ENCODE results near the gene TSPO2.

Gene TSPO2

DNA sequence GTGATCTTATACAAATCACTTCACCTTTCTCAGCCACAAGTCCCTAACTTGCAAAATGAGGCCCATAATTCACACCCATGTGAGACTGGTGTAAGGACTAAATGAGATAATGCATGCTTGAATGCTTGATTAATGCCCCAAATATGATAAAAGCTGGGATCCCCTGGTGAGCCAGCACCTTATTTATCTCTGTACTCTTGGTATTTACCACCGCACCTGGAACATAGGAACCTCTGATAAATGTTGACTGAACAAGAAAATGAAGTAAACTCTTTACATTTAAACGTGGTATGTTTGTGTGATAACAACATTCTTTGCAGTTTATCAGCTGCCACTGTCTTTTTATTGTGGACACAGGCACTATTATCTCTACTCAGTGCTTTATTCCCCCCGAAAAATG, 8.3 kb downstream of the TSPO2 start:
- no peak for DNase-seq (ENCODE audit: low read depth in 2 of 2)

DNA sequence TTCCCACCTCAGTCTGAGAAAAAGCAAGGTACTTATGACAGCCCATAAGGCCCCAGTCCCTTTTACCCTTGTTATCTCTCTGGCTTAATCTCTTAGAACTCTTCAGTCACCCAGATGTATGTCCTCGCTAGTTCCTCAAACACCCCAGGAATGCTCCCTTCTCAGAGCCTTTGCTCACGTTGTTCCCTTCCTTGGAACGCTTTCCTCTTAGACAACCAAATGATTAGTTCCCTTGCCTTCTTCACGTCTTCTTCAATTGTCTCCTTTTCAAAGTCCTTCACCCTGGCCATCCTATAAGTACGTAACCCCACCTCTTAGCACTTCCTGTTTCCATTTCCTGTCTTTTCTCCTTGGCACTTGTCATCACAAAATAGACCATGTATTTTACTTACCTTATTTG, 9.6 kb downstream of the TSPO2 start:
- DNase-seq (ENCODE audit: low read depth in 2 of 2), result no peak

DNA sequence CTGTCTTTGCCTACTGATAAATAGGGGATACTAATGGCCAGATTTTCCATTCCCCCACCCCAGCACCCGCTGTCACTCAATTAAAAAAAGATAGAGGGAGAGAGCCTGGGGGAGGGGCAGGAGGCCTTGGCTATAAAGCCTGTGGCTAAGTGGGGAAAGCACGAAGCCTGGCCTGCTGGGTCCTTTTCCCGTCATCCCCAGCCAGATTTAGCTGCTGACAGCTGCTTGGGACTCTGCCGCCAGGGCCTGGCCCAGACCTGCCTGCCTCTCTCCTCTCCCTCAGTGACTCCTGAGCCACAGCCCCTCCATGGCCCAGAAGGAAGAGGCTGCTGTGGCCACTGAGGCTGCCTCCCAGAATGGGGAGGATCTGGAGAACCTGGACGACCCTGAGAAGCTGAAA, 10.8 kb downstream of the TSPO2 start, which contains the start of gene APOBEC2:
TSS of gene APOBEC2 (plus strand) at position 162 of the 400 bp plus-strand sequence. CDS start at position 308, 146 bp downstream.
- DNase-seq (ENCODE audit: low read depth in 2 of 2), result no peak

DNA sequence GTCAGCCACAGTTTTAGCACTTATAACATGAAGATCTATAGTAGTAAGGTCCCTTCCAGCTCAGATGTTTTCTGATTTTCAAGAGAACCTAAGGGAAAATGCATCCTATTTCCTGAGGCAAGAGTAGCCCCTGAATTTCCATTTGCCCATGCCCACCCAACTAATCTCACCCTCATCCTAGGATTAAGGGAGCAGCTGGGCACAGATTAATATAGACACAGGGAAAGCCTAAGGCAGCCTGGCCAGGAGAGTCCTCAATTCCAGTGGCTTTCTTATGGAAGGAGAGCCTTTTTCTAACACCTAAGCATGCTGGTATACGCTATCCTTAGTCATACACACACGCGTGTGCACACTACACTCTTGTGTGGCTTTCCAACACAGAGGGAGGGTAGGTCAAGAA, 12.2 kb downstream of the TSPO2 start:
- no peak for DNase-seq (ENCODE audit: low read depth in 2 of 2)

DNA sequence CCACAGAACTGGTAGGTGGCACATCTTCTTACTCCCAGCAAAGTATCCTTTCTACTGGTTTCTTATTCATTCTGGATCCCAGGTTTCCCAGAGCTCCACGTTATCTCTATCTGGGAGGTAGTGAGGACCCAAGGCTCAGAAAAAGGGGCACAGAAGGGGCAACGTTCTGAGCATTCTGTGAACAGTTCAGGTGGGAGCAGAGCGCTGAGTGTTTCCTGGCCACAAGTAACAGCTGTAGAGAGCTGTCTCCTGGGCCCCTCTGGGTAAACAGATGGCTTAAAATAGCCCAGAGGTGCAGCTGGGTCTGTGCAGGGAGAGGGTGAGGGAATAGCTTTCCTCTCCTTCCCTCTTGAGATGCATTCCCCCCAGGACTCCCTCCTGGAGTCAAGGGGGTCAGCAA, 12.9 kb downstream of the TSPO2 start:
- DNase-seq (ENCODE audit: low read depth in 2 of 2), result no peak

DNA sequence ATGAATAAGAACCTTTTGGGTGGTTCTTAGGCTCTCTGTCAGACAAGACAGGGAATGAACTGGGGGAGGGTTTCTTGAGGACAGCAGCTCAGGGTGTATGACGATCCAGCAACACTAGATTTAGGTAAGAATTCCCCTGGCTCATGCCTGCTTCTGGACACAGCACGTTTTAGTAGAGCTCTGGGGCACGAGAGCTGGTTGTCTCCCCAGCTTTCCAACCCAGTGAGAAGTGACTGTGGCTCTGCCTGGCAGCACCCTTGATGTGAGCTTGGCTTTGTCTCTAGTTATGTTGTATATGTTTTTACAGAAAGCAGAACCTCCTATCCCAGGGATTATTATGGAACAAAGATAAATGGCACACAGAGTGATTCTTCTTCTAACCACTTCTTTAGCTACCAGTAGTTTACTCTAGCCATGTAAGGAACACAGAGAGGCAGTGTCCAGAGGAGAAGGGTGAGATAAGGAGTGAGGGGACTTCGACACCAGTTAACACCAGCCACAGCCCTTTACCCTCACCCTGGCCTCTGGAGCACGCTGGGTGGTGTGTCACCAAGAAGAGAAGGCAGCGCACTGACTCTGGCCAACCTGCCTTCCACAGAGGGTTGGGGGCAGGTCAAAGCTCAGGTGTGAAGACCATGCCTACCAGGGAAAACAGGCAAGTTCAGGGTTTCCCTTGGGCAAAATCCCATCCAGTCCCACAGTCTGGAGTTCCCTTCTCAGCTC, 14.7 kb downstream of the TSPO2 start:
- DNase-seq (ENCODE audit: low read depth in 2 of 2), result no peak

DNA sequence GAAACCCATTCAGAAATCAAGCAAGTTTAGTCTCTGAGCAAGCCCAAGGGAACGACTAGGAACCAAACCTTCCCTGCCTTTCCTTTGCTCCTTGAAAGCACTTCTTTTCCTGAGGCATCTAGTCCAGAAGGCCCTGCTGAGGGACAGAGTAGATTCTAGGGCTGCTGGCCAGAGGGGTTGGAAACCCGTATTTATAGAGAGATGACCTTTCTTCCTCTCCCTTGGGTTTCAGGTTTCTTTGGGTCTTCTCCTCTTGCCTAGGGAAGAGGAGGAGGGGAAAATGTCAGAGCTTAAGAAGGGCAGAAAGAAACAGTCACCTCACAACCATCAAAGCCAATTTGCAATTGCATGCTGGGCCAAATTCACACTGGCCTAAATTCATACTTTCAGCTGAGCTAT, 16.5 kb downstream of the TSPO2 start:
- no peak for DNase-seq (ENCODE audit: low read depth in 2 of 2)

DNA sequence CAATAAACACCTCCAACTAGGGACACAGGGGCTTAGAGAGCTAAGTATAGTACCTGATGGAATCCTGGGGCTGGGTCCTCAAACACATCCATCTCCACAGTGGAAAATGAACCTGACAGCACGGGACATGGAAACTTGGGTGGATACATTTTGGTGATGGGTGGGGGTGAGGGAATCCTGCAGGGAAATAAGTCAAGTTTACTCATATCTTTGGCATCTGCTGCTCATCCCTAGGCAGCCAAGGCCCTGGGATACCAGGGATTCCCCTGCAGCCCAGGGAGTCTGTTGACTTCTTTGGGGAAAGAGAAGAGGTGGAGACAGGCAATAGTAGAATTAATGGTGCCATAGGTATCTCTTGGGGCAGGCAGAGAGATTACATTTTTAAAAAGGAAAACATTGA, 17.3 kb downstream of the TSPO2 start:
- no peak for DNase-seq (ENCODE audit: low read depth in 2 of 2)

DNA sequence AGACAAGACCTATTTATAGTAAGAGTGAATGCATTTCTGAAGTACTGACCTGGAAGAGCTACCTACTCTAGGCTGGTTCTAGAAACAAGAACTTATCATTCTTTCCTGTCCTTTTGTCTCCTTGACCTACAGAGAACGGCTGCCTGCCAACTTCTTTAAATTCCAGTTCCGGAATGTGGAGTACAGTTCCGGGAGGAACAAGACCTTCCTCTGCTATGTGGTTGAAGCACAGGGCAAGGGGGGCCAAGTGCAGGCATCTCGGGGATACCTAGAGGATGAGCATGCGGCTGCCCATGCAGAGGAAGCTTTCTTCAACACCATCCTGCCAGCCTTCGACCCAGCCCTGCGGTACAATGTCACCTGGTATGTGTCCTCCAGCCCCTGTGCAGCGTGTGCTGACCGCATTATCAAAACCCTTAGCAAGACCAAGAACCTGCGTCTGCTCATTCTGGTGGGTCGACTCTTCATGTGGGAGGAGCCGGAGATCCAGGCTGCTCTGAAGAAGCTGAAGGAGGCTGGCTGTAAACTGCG, 19.0 kb downstream of the TSPO2 start:
- no peak for DNase-seq (ENCODE audit: low read depth in 2 of 2)

DNA sequence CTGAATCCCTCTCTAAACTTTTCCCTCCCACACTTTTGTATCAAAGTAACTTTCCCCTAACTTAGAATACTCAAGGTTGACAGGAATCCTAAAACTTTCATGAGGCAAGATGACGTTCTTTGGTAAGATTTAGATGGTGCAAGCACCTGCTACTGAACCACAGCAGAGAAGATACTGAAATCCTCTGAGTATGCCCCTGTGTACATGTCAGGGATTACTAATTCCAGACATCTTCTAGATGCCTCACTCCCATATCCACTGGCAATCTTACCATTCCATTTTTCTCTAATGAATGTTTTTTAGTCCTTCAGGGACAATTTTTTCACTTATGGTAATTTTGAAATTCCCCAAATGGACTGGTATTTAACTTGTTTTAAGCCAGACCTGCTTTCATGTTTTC, 19.8 kb downstream of the TSPO2 start:
- DNase-seq (ENCODE audit: low read depth in 2 of 2), result no peak

DNA sequence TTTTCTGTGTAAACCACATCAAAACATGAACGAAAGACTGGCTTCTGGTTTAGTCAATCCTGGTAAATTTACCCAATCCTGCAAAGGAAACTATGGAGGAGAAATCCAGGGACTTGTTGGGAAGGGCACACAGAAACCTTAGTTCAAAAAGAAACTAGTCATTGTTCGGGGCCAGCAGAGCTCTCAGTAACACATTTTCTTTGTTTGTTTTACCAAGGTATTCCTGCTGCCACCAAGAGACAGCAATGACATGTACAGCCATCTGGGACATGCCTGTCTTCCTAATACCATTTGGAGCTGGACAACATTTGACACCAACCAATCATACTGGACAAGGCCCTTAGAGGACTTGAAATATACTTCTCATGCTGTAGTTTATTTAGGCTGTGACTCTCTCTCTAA, 21.6 kb downstream of the TSPO2 start:
- no peak for DNase-seq (ENCODE audit: low read depth in 2 of 2)

DNA sequence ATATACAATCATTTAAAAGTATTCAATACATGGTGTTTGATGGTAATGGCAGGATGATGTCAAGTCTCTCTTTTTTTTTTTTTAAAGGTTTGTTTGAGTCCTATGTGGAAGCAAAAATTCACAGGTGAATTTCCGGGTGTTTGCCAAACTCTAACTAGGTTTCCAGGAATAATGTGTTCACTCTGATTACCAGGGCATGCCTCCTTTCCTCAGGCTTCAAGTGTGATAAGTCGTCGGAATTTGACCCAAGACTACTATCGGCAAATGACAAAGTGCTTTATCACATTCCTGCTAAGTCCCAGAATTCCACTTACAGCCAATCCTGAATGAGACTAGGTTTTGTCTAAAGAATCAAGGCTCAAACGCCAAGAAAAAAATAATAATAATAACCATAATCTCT, 22.6 kb downstream of the TSPO2 start:
- no peak for DNase-seq (ENCODE audit: low read depth in 2 of 2)

DNA sequence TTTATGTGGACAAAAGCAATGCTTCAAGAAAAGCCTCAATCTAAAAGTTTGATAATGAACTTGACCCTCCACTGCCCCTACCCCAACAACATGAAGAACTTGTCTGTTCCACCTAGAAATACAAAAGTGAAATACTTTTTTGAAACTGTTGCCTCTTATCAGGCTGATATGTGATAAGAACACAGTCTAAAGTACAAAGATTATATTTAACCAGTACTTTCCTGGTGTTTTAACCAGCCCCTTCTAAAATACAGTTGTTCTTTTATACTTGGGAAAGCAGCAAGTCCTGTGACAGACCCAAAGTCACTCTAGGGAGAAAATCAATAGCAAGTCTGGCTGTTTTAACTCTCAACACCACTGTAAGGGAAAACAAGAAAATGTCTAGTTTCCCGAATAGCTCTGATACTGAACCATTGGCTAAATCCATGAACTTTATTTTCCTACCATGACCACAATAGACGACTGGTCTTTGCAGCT, 23.3 kb downstream of the TSPO2 start:
- no peak for DNase-seq (ENCODE audit: low read depth in 2 of 2)

DNA sequence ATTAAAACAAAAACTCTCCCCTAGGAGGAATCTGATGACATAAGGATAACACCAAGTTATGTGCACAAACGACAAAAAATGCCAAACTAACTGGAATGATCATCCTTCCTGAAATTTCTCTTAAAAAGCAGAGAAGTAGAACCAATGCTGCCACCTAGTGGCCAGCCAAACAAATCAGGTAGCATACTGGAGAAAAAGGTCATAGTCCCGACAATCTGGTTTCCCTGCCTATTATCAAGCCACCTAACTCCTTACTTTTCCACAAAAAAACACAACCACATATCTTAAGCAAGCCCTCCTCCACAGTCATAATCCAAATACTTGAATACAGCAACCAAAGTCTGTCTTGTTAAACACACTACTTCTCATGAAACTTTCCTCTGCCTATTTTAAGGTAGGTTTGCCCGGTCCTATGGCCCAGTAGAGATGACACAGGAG, 24.6 kb downstream of the TSPO2 start:
- peak; percentile 49 to 59 for DNase-seq (ENCODE audit: low read depth in 2 of 2)

DNA sequence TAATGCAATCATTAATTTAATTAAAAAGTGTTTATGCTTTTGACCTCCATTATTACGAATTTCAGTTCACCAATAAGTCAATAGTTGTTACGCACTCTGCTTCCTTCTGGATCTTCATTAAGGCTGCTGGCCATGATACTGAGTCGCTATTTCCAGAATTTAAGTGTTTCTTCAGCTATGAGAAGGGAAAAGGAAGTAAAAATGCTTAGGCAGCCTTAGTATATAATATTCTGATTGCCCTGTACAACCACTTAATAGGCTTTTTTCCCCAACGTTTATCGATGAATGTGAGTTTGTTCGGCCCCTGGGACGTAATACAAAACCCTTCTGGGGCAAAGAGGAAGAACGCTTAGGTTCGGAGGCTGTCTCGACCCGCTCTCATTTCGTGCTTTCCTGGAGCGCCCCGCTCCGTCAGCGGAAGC, 29.2 kb downstream of the TSPO2 start:
- no peak for DNase-seq (ENCODE audit: low read depth in 2 of 2)

DNA sequence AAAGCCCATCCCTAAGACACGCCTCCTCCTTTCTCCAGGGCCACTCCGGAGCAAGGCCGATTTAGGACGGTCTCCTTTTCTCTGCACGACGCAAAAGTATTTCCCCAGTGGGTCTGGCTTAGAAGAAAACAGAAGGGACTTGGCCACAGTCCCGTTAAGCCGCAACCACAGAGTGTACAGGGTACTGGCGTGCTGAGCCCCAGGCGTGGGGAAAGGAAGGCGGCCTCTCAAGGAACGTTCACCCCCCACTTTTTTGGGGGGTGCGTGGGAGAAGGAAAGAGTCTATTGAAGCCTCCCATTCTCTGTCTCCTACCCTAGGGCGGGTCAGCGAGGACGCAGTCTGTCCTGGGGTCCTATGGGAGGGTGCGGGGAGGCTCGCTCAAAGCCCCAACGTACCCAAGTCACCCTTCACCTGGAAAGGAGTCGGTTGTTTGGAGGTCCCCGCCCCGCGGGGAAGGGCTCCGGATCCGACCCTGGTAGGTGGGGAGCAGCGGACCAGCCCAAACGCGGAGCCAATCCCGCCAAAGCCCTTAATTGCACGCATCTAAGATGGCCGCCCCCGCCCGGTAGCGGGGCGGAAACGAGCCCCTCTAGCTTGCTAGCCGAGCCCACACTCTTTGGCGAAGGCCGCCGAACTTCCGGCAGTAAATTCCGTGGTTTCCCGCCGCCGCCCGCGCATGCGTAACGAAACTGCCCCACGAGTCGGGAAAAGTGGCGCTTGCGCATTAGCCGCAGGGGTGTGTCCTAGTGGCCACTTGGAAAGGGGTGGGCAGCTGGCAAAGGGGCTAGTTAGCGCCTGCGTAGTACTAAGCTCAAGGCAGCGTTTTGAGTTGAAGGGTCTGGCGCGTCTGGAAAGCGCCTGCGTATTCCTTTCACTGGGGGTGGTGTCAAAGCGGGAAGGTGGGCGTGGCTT, 29.9 kb downstream of the TSPO2 start, which contains the start of gene OARD1:
TSS of gene OARD1 (minus strand) at position 434 of the 913 bp plus-strand sequence. CDS start 722 bp downstream, outside the sequence.
- peak; percentile 99 to 100 for DNase-seq (ENCODE audit: low read depth in 2 of 2)

DNA sequence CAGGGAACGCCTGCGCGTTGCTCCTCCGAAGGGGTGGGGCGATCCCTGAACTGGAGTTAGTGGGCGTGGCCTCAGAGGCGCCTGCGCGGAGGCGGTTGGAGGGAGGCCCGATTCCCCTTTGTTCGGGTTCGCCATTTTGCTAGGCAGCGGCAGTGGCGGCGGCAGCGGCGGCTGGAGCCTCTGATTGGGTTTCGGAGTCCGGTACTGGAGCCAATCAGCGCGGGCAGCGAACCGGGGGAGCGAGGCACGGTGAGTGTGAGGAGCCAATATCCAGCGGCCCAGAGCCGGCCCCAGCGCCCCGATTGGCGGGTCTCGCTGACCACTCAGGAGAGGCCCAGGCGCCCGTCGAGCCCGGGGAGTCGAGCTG, 30.6 kb downstream of the TSPO2 start, which contains the start of gene NFYA:
TSS of gene NFYA (plus strand) at position 139 of the 367 bp plus-strand sequence. CDS start 6,116 bp downstream, outside the sequence.
- peak; percentile 99 to 100 for DNase-seq (ENCODE audit: low read depth in 2 of 2)

DNA sequence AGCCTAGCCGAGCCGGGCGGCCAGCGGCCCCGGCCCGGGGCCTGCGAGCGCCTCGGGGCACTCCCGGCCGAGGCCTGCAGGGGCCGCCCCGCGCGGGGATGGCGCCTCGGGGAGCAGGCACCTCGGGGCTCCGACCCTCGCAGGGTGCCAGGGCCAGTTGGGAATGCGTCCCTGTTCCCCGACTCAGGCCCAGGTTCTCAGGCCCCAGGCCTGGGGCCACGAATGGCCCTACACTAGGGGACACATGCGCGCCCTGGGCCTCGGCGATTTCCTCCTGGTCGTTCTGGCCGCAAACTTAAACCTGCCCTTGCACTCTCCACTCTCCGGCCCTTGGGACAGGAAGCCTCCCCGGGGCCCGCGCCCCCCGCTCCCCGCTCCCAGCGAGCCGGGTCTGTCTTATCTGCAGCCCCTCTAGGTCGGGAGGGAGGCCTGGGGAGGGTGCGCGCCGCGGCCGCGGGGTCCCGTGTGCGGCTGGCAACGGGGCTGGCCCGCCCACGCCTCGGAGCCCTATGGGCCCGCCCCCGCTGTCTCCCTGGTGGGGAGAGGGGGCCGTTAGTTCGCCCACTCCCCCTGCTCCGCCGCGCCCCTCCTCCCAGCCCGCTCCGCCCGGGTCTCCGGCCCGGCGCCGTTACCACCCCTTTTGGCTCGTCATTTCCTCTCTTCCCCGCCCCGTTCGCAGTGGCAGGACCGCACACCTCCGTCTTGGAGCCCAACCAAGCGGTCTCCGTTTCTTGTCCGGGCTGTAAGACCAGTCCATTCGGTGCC, 31.1 kb downstream of the TSPO2 start:
- peak; percentile 65 to 71 for DNase-seq (ENCODE audit: low read depth in 2 of 2)

DNA sequence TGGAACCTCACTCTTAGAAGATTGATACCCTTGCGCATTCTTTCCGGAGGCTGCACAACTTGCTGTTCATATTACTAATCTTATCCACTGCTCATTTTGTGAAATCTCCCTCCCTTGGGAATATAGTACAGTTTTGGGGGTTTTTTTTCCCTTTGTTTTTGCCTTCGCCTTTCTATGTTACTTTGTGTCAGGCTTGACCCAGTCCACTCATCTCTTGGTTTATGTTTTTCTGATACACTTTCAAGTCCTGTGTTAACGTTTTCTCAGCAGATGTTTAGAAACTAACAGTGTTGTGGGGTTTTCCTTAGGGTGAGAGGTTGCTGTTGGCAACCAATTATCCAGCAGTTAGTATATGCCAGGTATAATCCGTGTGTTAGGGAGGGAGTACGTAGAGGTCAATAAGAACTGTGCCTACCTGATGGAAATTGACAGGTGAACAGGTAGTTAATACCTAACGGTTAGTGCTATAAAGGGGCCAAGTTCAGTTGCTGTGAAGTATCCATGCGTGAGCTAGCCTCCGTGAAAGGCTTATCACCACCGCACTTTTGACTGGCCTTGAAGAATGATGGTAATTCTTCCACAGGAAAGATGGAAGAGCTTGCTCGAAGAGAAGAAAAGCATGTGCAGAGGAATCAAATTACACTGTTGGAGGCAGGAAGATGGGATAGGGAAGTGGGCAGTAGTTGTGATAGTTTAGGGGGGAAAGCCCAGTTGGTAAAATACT, 31.9 kb downstream of the TSPO2 start:
- no peak for DNase-seq (ENCODE audit: low read depth in 2 of 2)

DNA sequence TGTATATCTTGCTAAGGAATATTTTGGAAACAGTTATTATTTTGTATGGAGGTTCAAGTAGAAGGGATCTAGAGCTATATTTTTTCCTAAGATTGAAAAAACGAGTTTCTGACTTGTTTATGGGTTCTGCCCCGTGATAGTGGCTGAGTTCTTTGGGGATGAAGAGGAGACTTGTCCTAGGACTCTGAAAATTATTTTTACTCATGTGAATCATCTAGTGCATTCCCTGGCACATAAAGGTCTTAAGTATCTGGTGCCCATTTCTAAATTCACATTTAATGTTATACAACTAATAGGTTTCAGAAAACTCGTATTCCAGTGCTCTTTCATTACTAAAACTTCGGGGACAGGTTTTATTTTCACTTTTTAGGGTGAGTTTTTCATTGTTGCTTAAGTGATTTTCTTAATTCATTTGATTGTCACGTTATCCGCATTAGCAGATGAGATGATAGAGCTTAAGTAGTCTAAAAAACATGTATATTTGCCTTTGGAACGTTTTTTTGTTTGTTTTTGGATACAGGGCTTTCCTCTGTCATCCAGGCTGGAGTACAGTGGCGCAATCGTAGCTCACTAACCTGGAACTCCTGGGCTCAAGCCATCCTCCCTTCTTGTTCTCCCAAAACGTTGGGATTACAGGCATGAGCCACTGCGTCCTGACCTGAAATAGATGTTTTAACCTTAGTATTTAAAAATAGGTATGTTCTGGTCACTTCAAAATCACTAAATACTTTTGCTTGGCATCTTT, 32.6 kb downstream of the TSPO2 start:
- DNase-seq (ENCODE audit: low read depth in 2 of 2), result no peak
